Adipose tissue (tissue), 3 donors: ENCODE data around the gene SPCS2. TPM values are rescaled to one million over a fixed set of nuclear protein-coding genes. Genes with fewer than 3 reads are reported as not detected.

Experiments used
- H3K27ac ChIP-seq: one replicate; pipeline ENCODE4 v1.5.1; 2013; ENCODE audit warnings: low read depth, low read length
- WGBS, 3 donors: extraction: QIAGEN DNeasy Blood & Tissue Kit; methylation state at CpG; one replicate each; pipeline ENCODE4 v1.1.7; 2013; 5-methylcytosine and 5-hydroxymethylcytosine counted together
- polyA plus RNA-seq, 3 donors: library from polyadenylated mRNA; stranded (reverse); fragments of 200-250 nt; gene quantifications; one replicate each; pipeline ENCODE4 v1.2.3, GENCODE V29; 2013
- donor health status: healthy with polysubstance abuse.
- donor health status: Bipolar disorder and iron deficiency.
- donor health status: healthy.

Gene SPCS2
- 10 to 100 TPM; 58.1 to 85.6 (median 67.9) TPM for polyA plus RNA-seq

DNA sequence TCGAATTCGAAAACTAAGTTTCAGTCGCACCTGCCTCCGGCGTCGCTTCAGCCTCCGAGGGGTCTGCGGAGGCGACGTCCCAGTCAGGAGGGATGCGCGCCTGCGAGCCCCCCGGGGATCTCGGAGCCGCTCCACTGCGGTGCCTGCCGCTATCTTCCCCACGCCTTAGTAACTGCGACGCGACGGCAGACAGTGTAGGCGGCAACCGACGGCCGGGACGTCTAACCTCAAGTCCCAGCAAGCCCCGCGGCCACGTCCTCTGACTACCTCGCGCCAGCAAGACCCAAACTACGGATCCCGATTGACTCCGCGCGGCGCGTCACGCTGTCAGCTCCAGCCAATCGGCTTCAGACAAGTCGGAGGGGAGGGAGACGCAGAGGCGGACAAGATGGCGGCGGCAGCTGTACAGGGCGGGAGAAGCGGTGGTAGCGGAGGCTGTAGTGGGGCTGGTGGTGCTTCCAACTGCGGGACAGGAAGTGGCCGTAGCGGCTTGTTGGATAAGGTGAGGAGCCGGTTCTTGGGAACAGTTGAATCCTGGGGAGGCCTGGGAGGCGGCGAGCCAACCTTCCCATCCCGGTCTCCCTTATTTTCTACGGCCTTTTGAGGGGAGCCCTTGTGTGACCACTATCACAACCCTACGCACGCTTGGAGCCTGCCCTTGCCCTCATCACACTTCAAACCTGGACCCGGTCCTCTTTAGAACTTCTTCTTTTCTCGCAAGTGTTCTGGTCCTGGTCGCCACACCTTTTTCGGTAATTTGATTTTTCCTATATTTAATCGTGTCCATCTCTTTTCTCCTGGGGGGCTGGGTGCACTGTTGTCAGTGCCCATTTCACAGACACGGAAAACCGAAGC lies at the start of gene SPCS2, which contains the start of gene XRRA1:
Gene SPCS2 (plus strand): TSS at position 369 of the 855 bp plus-strand sequence. CDS start 20 bp downstream, at position 389.
Gene XRRA1 (minus strand): TSS at position 194 of the 855 bp plus-strand sequence. CDS start 8,213 bp downstream, outside the sequence.
- H3K27ac ChIP-seq = no peak within 1 kb of the TSS
- 0 to 1% (median 1%) methylated on average over 67 of the region's 67 CpGs for WGBS, 3 donors

DNA sequence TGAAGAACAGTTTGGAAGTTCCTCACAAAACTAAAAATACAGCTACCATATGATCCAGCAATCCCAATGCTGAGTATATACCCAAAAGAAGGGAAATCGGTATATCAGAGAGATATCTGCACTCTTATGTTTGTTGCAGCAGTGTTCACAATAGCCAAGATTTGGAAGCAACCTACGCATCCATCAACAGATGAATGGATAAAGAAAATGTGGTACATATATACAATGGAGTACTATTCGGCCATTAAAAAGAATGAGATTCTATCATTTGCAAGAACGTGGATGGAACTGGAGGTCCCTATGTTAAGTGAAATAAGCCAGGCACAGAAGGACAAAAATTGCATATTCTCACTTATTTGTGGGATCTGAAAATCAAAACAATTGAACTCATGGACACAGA lies 46.7 kb upstream of the SPCS2 start:
- WGBS, 3 donors = 97 to 98% (median 98%) methylated on average over 4 of the region's 4 CpGs

DNA sequence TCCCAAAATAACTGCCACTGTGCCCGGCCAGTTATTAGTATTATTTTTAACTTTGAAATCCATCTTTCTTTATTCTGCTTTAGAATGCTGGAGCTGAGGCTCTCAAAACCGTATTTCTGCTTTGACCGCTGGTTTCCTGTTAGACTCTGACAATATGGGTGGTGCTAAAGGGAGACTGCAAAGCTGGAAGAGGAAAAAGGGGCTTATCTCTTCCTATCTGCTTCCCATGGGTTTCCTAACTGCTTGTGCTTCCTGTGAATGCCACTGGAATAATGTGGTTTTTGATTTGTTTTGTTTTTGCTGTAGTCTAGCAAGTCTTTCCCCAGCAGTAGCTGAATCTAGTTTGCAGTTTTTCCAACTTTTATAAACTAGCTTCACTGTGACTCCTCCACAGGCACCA lies 43.7 kb upstream of the SPCS2 start:
- WGBS, 3 donors = 37 to 74% (median 42%) methylated on average over 3 of the region's 3 CpGs
- no peak overlapping the region for H3K27ac ChIP-seq

More for the DNA sequence above, 46.7 kb upstream of the SPCS2 start:
- no peak overlapping the region for H3K27ac ChIP-seq

- 65 to 88% (median 72%) methylated on average over 4 of the region's 4 CpGs for WGBS, 3 donors
- no peak overlapping the region for H3K27ac ChIP-seq
These were observed 39.7 kb upstream of the SPCS2 start for GRCh38 chr11:74909385-74909784.

DNA sequence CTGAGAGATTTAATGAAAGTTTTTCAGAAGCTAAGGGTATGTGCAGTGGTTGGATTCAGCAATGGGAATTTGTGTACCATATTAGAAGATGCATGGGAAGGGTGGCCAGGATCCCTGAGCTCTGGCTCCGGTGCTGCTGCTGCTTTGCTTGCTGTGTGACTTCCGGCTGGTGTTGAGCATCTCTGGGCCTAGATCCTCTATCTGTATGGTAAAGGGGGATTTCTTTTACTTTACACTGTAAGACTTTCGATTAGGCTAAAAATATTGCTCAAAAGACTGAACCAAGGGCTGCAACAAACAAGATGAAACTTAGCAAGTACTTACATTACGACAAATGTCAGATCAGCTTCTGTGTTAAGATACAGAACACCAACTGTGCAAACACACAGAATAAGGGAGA lies 39.3 kb upstream of the SPCS2 start:
- WGBS, 3 donors = 68 to 96% (median 94%) methylated on average over 4 of the region's 4 CpGs
- H3K27ac ChIP-seq = no peak overlapping the region

GRCh38 chr11:74923125-74923524 lies 25.9 kb upstream of the SPCS2 start:
- H3K27ac ChIP-seq = no peak overlapping the region

- H3K27ac ChIP-seq = no peak overlapping the region
- WGBS, 3 donors = 85 to 93% (median 87%) methylated on average over 4 of the region's 4 CpGs
These were observed 23.8 kb upstream of the SPCS2 start for GRCh38 chr11:74925281-74925680.

- WGBS, 3 donors = 87 to 90% (median 88%) methylated on average over 8 of the region's 8 CpGs
- H3K27ac ChIP-seq = no peak overlapping the region
These were observed 22.6 kb upstream of the SPCS2 start for GRCh38 chr11:74926304-74927030.

DNA sequence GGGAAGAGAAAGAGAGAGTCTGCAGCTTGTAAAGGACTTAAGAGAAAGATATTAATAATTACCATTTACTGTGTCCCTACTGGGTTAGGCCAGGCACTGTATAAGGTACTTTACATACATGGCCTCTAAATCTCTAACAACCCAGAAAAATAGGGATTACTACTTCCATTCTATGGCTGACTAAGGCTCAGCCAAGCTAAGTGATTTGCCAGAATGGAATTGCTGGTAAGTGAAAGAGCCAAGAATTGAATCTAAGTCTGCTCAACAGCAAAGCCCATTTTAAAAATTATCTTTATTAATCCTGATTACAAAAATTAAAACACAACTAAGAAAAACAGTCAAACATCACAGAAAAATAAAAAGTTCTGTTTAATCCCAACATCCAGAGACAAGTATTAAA lies 21.6 kb upstream of the SPCS2 start:
- H3K27ac ChIP-seq = no peak overlapping the region

- H3K27ac ChIP-seq = no peak overlapping the region
- 59 to 64% (median 59%) methylated on average over 8 of the region's 8 CpGs for WGBS, 3 donors
These were observed 19.4 kb upstream of the SPCS2 start for GRCh38 chr11:74929431-74930363.

DNA sequence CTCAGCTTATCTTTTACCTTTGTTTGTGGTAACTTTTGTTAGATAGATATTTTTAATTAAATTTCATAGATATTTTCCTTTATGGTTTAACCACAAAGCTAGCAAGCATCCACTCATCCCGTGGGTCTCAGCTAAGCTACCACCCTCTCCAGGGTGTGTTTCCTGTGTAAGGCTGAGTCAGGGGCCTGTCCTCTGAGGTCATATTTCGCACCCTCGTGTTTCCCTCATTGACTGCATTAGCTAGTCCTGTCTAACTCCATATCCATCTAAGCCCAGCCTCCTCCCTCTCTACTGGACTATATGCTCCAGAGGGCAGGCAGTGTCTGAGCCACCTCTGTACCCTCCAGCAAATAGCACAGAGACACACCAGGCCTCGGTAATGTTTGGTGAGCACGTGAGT lies 16.9 kb upstream of the SPCS2 start:
- 73 to 84% (median 74%) methylated on average over 5 of the region's 5 CpGs for WGBS, 3 donors
- H3K27ac ChIP-seq = no peak overlapping the region

DNA sequence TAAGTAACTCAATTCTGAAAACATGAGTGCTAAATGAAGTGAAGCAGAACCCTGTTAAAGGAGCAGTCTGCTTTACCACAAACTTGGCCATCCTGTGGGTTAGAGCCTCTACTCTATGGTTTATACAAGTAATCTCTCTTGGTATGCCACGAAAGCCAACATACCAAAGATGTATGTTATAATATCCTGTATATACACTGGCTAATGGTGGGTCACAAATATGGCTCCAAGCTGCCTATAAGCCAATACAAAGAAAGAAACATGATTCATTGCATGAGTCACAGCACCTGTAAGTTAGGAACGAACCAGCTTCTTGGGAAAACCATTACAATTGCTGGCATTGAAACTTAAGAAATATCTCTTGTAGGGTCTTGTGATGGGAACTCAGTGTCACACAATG lies 16.3 kb upstream of the SPCS2 start:
- 87 to 90% (median 89%) methylated on average over 2 of the region's 2 CpGs for WGBS, 3 donors
- H3K27ac ChIP-seq = no peak overlapping the region

DNA sequence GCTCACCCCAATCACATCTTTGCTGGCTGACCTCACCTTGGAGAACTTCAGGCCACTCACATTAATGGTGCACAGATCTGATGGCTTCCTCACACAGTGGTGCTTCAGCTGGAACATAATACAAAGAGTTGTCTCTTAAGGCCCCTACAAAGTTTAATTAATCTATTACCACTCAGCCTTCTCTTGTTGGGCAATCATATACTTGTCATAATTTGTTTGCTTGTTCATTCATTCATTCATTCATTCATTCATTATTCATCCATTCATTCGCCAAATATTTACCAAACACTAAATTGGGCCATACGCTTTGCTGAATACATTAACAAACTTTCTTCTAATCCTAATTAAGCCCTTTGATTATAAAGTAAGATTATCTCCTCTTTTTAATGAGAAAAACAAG lies 15.3 kb upstream of the SPCS2 start:
- WGBS, 3 donors = 94 to 99% (median 99%) methylated on average over 2 of the region's 2 CpGs
- H3K27ac ChIP-seq = no peak overlapping the region

GRCh38 chr11:74935285-74935684 lies 13.8 kb upstream of the SPCS2 start:
- H3K27ac ChIP-seq = no peak overlapping the region
- 67 to 88% (median 80%) methylated on average over 2 of the region's 2 CpGs for WGBS, 3 donors

- WGBS, 3 donors = 61 to 73% (median 69%) methylated on average over 2 of the region's 2 CpGs
- no peak overlapping the region for H3K27ac ChIP-seq
These were observed 13.0 kb upstream of the SPCS2 start for GRCh38 chr11:74936087-74936486.

DNA sequence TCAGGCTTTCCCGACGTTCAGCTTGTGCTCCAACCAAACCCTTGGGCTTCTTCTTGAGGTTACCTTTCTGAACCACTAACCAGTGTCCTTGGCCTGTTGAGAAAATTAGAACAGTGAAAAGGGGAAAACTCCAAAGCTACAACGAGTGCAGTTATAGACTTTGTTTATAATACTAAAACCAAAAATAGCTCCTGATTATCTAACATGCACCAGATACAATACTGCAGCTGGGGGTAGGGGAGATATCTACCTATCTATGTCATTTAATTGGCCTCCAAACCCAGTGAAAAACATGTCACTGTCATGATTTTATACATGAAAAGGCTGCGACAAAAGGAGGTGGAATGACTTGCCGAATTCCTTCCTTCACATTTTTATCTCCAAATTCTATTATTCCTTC lies 12.1 kb upstream of the SPCS2 start:
- 85 to 88% (median 86%) methylated on average over 5 of the region's 5 CpGs for WGBS, 3 donors
- no peak overlapping the region for H3K27ac ChIP-seq

DNA sequence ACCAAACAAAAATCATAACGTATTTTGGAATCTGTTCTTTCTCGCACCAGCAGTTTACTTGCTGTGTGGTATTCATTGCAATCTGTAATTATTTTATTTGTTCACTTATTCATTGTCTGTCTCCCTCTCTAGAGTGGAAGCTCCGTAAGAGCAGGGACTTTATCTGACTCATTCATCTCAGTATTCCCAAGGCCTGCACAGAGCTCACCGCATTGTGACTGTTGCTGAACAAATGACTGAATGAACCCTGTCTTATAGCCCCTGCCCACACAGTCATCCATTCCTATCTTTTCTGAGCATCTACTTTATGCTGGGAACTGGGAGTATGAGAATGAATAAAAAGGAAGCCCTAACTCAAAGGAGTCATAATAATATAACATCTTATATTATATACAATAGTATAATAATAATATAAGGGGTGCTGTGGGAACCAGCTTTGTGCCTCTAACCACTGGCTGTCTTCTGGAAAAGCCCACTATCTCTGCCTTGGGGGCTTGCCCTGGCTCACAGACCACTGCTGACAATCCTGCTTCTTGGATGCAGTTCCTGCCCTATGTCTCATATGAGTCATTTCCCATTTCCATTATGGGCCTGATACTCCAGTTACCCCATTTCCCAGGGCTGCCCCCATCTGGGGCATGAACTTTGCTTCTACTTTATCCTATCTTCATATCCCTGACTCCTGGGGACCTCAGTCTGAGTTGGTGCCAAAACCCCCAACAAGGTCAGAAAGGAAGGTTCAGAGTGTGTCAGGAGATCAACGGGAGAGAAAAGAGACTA lies 11.2 kb upstream of the SPCS2 start:
- 85 to 88% (median 86%) methylated on average over 5 of the region's 5 CpGs for WGBS, 3 donors
- H3K27ac ChIP-seq = no peak overlapping the region

DNA sequence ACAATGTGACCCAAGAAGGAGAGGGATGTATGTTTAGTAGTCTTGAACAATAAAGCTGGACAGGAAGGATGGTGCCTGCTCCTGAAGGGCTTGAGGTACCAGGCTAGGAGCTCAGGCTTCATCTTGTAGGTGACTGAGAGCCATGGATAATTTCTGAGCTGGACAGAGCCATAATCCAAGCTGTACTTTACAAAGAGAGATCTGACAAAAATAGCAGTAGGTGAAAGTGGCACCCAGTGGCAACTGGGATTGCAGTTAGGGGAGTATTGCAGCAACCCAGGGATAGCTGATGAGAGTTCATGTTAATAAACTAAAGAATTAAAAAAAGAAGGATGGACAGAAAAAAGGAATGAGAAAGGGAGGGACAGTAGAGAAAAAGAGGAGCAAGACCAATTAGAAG lies 7.6 kb upstream of the SPCS2 start:
- no peak overlapping the region for H3K27ac ChIP-seq
